NCI-H526 treated with DMSO at 0.1 percent for 48 hours (cell line): ENCODE measurements around the gene NEBL.

ENCODE experiments used
- DNase-seq: peaks from one replicate; lab custom pipeline; 2025; lab: John Stamatoyannopoulos, UW

NEBL gene

GRCh38 chr10:20898866-20899535 lies 1.9 kb upstream of the NEBL start:
- DNase-seq: no peak

GRCh38 chr10:20893297-20893696 lies 3.8 kb downstream of the NEBL start:
- no peak for DNase-seq

- no peak for DNase-seq
These were observed 4.3 kb downstream of the NEBL start for GRCh38 chr10:20892796-20893195.

GRCh38 chr10:20892011-20892585 lies 5.0 kb downstream of the NEBL start:
- DNase-seq: no peak

- no peak for DNase-seq
These were observed 5.8 kb downstream of the NEBL start for GRCh38 chr10:20891338-20891714.

- DNase-seq: no peak
These were observed 6.4 kb downstream of the NEBL start for GRCh38 chr10:20890491-20891337.

GRCh38 chr10:20890009-20890408 lies 7.1 kb downstream of the NEBL start:
- no peak for DNase-seq

- no peak for DNase-seq
These were observed 8.3 kb downstream of the NEBL start for GRCh38 chr10:20888620-20889330.

GRCh38 chr10:20887706-20888555 lies 9.2 kb downstream of the NEBL start:
- DNase-seq: no peak

- no peak for DNase-seq
These were observed 11.4 kb downstream of the NEBL start for GRCh38 chr10:20885678-20886077.

- DNase-seq: no peak
These were observed 13.6 kb downstream of the NEBL start for GRCh38 chr10:20883552-20883951.

GRCh38 chr10:20882091-20882490 lies 15.0 kb downstream of the NEBL start:
- no peak for DNase-seq

GRCh38 chr10:20879136-20879535 lies 18.0 kb downstream of the NEBL start:
- DNase-seq: no peak

- DNase-seq: no peak
These were observed 18.8 kb downstream of the NEBL start for GRCh38 chr10:20877986-20878983.

- no peak for DNase-seq
These were observed 19.6 kb downstream of the NEBL start for GRCh38 chr10:20877554-20877953.

GRCh38 chr10:20874261-20874660 lies 22.9 kb downstream of the NEBL start:
- DNase-seq: no peak

GRCh38 chr10:20871970-20872369 lies 25.1 kb downstream of the NEBL start:
- no peak for DNase-seq

GRCh38 chr10:20870834-20871233 lies 26.3 kb downstream of the NEBL start:
- DNase-seq: no peak

- no peak for DNase-seq
These were observed 34.1 kb downstream of the NEBL start for GRCh38 chr10:20863008-20863407.
